ENCODE measurements around the gene NCOA6.

The NCOA6 gene

GRCh38 chr20:34710568-34710839 is 114.9 kb downstream of the NCOA6 start:
- Histone ChIP-seq H3K4me3 (replicated peaks; ENCODE audit: insufficient read depth, low read length) (no peak overlapping the region), H3K27ac (replicated peaks) (no peak overlapping the region), H3K27me3 (ENCODE audit: insufficient read depth, poor library complexity, severe bottlenecking) (no peaks in the 10 kb centered on the region)
- DNase-seq (ENCODE audit: low read depth in 1 of 2, low spot score in 1 of 2) = no peak
- TF ChIP-seq REST (IDR thresholded peaks at IDR 0.05; ENCODE audit: insufficient replicate concordance, low read depth) = no peak
- TF ChIP-seq GABPA (IDR thresholded peaks at IDR 0.05; ENCODE audit: low read depth) = no peak
- no peak for TF ChIP-seq SPI1 (IDR thresholded peaks at IDR 0.05; ENCODE audit: borderline replicate concordance, low read depth)
- TF ChIP-seq POLR2AphosphoS5 (IDR thresholded peaks at IDR 0.05; ENCODE audit: low read depth) = no peak
- no peak for TF ChIP-seq CTCF (IDR thresholded peaks at IDR 0.05; ENCODE audit: insufficient read depth, low read length)

- Histone ChIP-seq H3K27me3 (ENCODE audit: insufficient read depth, poor library complexity, severe bottlenecking) (no peaks in the 10 kb centered on the region), H3K27ac (replicated peaks) (no peak overlapping the region), H3K4me3 (replicated peaks; ENCODE audit: insufficient read depth, low read length) (peak overlapping the region; percentile 82)
- TF ChIP-seq POLR2AphosphoS5 (IDR thresholded peaks at IDR 0.05; ENCODE audit: low read depth) (no peak), GABPA (IDR thresholded peaks at IDR 0.05; ENCODE audit: low read depth) (no peak), REST (IDR thresholded peaks at IDR 0.05; ENCODE audit: insufficient replicate concordance, low read depth) (no peak), SPI1 (IDR thresholded peaks at IDR 0.05; ENCODE audit: borderline replicate concordance, low read depth) (no peak), CTCF (IDR thresholded peaks at IDR 0.05; ENCODE audit: insufficient read depth, low read length) (no peak)
- DNase-seq (ENCODE audit: low read depth in 1 of 2, low spot score in 1 of 2) = peak in 1 of 2 experiments; percentile 52
Measured at GRCh38 chr20:34709831-34710567, 115.5 kb downstream of the NCOA6 start.

- TF ChIP-seq SPI1 (IDR thresholded peaks at IDR 0.05; ENCODE audit: borderline replicate concordance, low read depth) = no peak
- TF ChIP-seq REST (IDR thresholded peaks at IDR 0.05; ENCODE audit: insufficient replicate concordance, low read depth) = no peak
- no peak for TF ChIP-seq GABPA (IDR thresholded peaks at IDR 0.05; ENCODE audit: low read depth)
- no peak for TF ChIP-seq POLR2AphosphoS5 (IDR thresholded peaks at IDR 0.05; ENCODE audit: low read depth)
- TF ChIP-seq CTCF (IDR thresholded peaks at IDR 0.05; ENCODE audit: insufficient read depth, low read length) = no peak
Measured at GRCh38 chr20:34709044-34709830, 116.2 kb downstream of the NCOA6 start.

More at GRCh38 chr20:34709044-34709830, 116.2 kb downstream of the NCOA6 start:
- Histone ChIP-seq H3K27me3 (ENCODE audit: insufficient read depth, poor library complexity, severe bottlenecking) (no peaks in the 10 kb centered on the region), H3K4me3 (replicated peaks; ENCODE audit: insufficient read depth, low read length) (peak overlapping the region; percentile 82), H3K27ac (replicated peaks) (peak overlapping the region; percentile 54)
- peak; percentile 54 to 63 for DNase-seq (ENCODE audit: low read depth in 1 of 2, low spot score in 1 of 2)

Data from HL-60 (cell line).